CD8-positive, alpha-beta memory T cell (primary cell): ENCODE measurements around the gene ZNF792. TPM values are rescaled to one million over a fixed set of nuclear protein-coding genes. Genes with fewer than 3 reads are reported as not detected.
"Not testable (repeated sequence)": the region's sequence is repeated elsewhere in the genome, so short reads cannot be mapped to it uniquely, and the experiment has no call there.

Experiments used
- CTCF ChIA-PET: fragments of 350-600 bp; sonication (Branson Sonifier 250); formaldehyde crosslinking; loops from one replicate; lab custom pipeline; 2021; ENCODE audit warnings: antibody characterized with exemption; lab: Charles Lee
- POLR2A ChIA-PET: fragments of 350-600 bp; sonication (Branson Sonifier 250); formaldehyde crosslinking; loops from one replicate; lab custom pipeline; 2021; ENCODE audit warnings: antibody characterized with exemption; lab: Charles Lee
- DNase-seq, 5 donors: peaks; one replicate each; pipeline versions ENCODE4 v3.0.0 to v3.0.0-alpha.2; 2020 to 2022; ENCODE audit warnings: mixed read lengths in 1 of 5
- H3K27ac ChIP-seq: one replicate; pipeline ENCODE4 v1.7.0; 2013; ENCODE audit warnings: low read depth, mild to moderate bottlenecking, low read length, moderate library complexity
- H3K27me3 ChIP-seq: 2 replicates; pipeline ENCODE4 v1.7.0; 2013; ENCODE audit warnings: low read length, mild to moderate bottlenecking; ENCODE audit not compliant: insufficient read depth, poor library complexity, severe bottlenecking
- H3K36me3 ChIP-seq: 2 replicates; pipeline ENCODE4 v1.7.0; 2013; ENCODE audit warnings: mild to moderate bottlenecking, low read length, moderate library complexity; ENCODE audit not compliant: insufficient read depth
- H3K4me1 ChIP-seq: 2 replicates; pipeline ENCODE4 v1.7.0; 2013; ENCODE audit warnings: mild to moderate bottlenecking, low read length, moderate library complexity; ENCODE audit not compliant: insufficient read depth
- H3K4me3 ChIP-seq: 2 replicates; pipeline ENCODE4 v1.7.0; 2013; ENCODE audit warnings: mild to moderate bottlenecking, low read length
- H3K9me3 ChIP-seq: 2 replicates; pipeline ENCODE4 v1.7.0; 2013; ENCODE audit warnings: mild to moderate bottlenecking, low read length
- H3K27ac Mint-ChIP-seq, 8 donors: one replicate each; pipeline ENCODE4 v1.8.0; 2020 to 2021; ENCODE audit warnings: mixed read lengths in 8 of 8, mild to moderate bottlenecking in 6 of 8, inconsistent platforms in 3 of 8, moderate library complexity in 3 of 8
- H3K27me3 Mint-ChIP-seq, 2 donors: one replicate each; pipeline ENCODE4 v1.8.0; 2020 to 2021; ENCODE audit warnings: mixed read lengths in 2 of 2, mild to moderate bottlenecking in 1 of 2, moderate library complexity in 1 of 2
- H3K36me3 Mint-ChIP-seq, 3 donors: one replicate each; pipeline ENCODE4 v1.8.0; 2020 to 2021; ENCODE audit warnings: mixed read lengths in 3 of 3, inconsistent platforms in 1 of 3, mild to moderate bottlenecking in 1 of 3
- H3K4me1 Mint-ChIP-seq, 3 donors: one replicate each; pipeline ENCODE4 v1.8.0; 2020 to 2021; ENCODE audit warnings: mixed read lengths in 3 of 3, inconsistent platforms in 1 of 3, mild to moderate bottlenecking in 1 of 3
- H3K4me3 Mint-ChIP-seq, 7 donors: one replicate each; pipeline ENCODE4 v1.8.0; 2020 to 2021; ENCODE audit warnings: mixed read lengths in 7 of 7, mild to moderate bottlenecking in 6 of 7, moderate library complexity in 4 of 7, inconsistent platforms in 2 of 7
- H3K9me3 Mint-ChIP-seq, 5 donors: one replicate each; pipeline ENCODE4 v1.8.0; 2020 to 2022; ENCODE audit warnings: mixed read lengths in 5 of 5, mild to moderate bottlenecking in 3 of 5, moderate library complexity in 2 of 5, inconsistent platforms in 1 of 5
- polyA plus RNA-seq: library from polyadenylated mRNA; unstranded; fragments of 300-500 nt; fragmentation: Illumina TruSeq; gene quantifications from one replicate; pipeline ENCODE4 v1.2.3, GENCODE V29; 2021
- total RNA-seq, 2 experiments: library from RNA; stranded (reverse); gene quantifications; one replicate each; pipeline ENCODE4 v1.2.3, GENCODE V29; 2021

ZNF792 gene
- total and polyA plus RNA-seq, 3 experiments from 2014 or later = 7.4 to 15.4 (median 7.5) TPM

DNA sequence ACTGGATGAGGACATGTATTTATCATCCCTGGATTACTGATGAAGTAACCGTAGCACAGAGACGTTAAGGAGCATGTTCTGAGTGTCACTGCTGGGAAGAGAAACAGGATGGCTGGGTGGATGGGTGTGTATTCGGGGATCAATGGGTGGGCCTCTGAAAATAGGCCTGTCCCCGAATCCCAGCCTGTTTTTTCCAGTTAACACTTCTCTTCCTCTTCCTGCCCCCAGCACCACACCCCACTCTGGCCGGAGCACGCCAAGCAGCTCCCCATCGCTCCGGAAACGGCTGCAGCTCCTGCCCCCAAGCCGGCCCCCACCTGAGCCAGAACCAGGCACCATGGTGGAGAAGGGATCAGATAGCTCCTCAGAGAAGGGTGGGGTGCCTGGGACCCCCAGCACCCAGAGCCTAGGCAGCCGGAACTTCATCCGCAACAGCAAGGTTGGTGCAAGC is 44.9 kb upstream of the ZNF792 start:
- Histone ChIP-seq H3K9me3 (no peaks in the 10 kb centered on the region), H3K27me3 (no peaks in the 10 kb centered on the region), H3K4me1 (peaks cover 49% of the 10 kb centered on the region), H3K27ac (no peak overlapping the region), H3K4me3 (no peak overlapping the region), H3K36me3 (peaks cover 36% of the 10 kb centered on the region)
- H3K27me3 Mint-ChIP-seq = peaks cover 0 to 1% of the 10 kb centered on the region in 2 donors
- POLR2A ChIA-PET = no interaction called here
- H3K4me3 Mint-ChIP-seq = no peak overlapping the region
- H3K27ac Mint-ChIP-seq = peak overlapping the region in 4 of 8 donors; percentile 6 to 69 (median 50)
- peaks cover 0 to 69% (median 6%) of the 10 kb centered on the region in 3 donors for H3K36me3 Mint-ChIP-seq
- H3K9me3 Mint-ChIP-seq = no peaks in the 10 kb centered on the region
- CTCF ChIA-PET = interaction anchor here (2.3 to 2.8 kb wide), 2 partner anchors 35 to 36 kb away, joined by 5 to 12 read pairs; no protein-coding TSS in a partner anchor
- H3K4me1 Mint-ChIP-seq = peaks cover 55 to 75% (median 60%) of the 10 kb centered on the region in 3 donors
- DNase-seq = no peak

DNA sequence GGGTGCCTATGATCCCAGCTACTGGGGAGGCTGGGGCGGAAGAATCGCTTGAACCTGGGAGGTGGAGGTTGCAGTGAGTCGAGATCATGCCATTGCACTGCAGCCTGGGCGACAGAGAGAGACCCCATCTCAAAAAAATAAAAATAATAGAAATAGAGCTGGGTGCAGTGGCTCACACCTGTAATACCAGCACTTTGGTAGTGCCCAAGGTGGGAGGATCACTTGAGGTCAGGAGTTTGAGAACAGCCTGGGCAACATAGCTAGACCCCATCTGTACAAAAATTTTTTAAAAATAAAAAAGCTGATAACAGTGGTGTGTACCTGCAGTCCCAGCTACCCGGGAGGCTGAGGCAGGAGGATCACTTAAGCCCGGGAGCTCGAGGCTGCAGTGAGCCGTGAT is 43.4 kb upstream of the ZNF792 start:
- POLR2A ChIA-PET, H3K27me3 ChIP-seq, H3K27ac ChIP-seq, H3K9me3 ChIP-seq, H3K4me3 ChIP-seq, H3K27me3 Mint-ChIP-seq, H3K9me3 Mint-ChIP-seq: not testable (repeated sequence)
- peaks cover 55 to 75% (median 60%) of the 10 kb centered on the region in 3 donors for H3K4me1 Mint-ChIP-seq
- peak overlapping the region in 3 of 8 donors; percentile 26 to 98 (median 78) for H3K27ac Mint-ChIP-seq
- H3K4me3 Mint-ChIP-seq = peak overlapping the region in 1 of 7 donors; percentile 40
- Histone ChIP-seq H3K36me3 (peaks cover 39% of the 10 kb centered on the region), H3K4me1 (peaks cover 49% of the 10 kb centered on the region)
- CTCF ChIA-PET = interaction anchor here (1.9 to 2.3 kb wide), 2 partner anchors 35 to 37 kb away, joined by 5 to 7 read pairs; no protein-coding TSS in a partner anchor
- H3K36me3 Mint-ChIP-seq = peaks cover 0 to 78% (median 6%) of the 10 kb centered on the region in 3 donors
- DNase-seq = peak in 1 of 5 donors; percentile 37

DNA sequence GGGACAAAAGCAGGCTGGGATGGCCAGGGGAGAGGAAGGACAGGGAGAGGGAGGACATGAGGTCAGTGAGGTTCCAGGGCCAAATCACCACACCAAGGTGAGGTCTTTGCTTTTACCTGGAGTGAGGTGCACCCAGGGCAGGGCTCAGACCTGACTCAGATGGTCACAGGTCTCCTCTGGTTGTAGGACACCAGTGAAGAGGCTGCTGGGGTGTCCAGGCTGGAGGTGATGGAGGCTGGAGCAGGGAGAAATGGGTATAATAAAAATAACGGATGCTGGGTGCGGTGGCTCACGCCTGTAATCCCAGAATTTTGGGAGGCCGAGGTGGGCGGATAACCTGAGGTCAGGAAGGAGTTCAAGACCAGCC is 43.0 kb upstream of the ZNF792 start:
- peaks cover 36% of the 10 kb centered on the region for H3K36me3 ChIP-seq

DNA sequence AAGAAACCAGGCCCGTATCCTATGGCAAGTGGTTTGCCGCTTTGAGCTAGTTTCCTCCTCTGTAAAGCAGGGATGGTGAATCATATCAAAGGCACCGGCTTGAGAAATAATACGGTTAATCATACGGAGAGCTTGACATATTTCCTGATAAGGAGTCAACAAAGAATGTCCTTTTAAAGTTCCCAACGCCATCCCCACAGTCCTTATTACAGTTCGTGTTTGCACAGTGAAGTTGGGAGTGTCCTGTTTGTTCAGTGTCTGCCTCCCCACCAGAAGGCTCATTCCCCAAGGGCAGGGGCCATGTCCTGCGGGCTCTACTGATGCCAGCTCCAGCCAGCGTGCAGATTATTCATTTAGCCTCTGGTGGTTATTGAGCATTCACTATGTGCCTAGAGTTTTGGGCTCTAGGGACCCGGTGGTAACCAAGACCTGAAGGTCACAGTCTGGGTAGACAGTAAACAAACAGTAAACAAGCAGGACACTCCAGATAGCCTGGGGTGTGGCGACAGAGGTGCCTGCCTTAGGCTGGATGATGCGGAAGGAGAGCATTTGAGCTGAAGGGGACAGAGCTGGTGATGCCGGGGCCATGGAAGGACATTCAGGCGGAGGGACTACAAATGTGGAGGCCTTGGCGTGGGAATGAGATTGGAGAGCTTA is 42.4 kb upstream of the ZNF792 start:
- Histone ChIP-seq H3K27ac (no peak overlapping the region), H3K9me3 (no peaks in the 10 kb centered on the region), H3K27me3 (no peaks in the 10 kb centered on the region), H3K4me3 (no peak overlapping the region), H3K36me3 (peaks cover 30% of the 10 kb centered on the region), H3K4me1 (peaks cover 49% of the 10 kb centered on the region)
- peaks cover 0 to 76% (median 6%) of the 10 kb centered on the region in 3 donors for H3K36me3 Mint-ChIP-seq
- ChIA-PET POLR2A (interaction anchor here (1.1 kb wide), 1 partner anchor 8 kb away, joined by 3 read pairs; no protein-coding TSS in a partner anchor), CTCF (interaction anchor here (1.5 to 2.3 kb wide), 3 partner anchors 8 to 38 kb away, joined by 4 to 7 read pairs (median 5); no protein-coding TSS in a partner anchor)
- H3K4me3 Mint-ChIP-seq = no peak overlapping the region
- peaks cover 53 to 74% (median 58%) of the 10 kb centered on the region in 3 donors for H3K4me1 Mint-ChIP-seq
- DNase-seq = peak in 1 of 5 donors; percentile 7
- peak overlapping the region; percentile 25 to 98 (median 71) for H3K27ac Mint-ChIP-seq
- no peaks in the 10 kb centered on the region for H3K9me3 Mint-ChIP-seq
- no peaks in the 10 kb centered on the region for H3K27me3 Mint-ChIP-seq

More for the DNA sequence above, 43.0 kb upstream of the ZNF792 start:
- Histone ChIP-seq H3K4me3 (no peak overlapping the region), H3K4me1 (peaks cover 49% of the 10 kb centered on the region), H3K9me3 (no peaks in the 10 kb centered on the region), H3K27ac (no peak overlapping the region), H3K27me3 (no peaks in the 10 kb centered on the region)
- POLR2A ChIA-PET = no interaction called here
- CTCF ChIA-PET = interaction anchor here (1.9 to 2.3 kb wide), 2 partner anchors 35 to 37 kb away, joined by 5 to 7 read pairs; no protein-coding TSS in a partner anchor
- peak in 1 of 5 donors; percentile 16 for DNase-seq
- Mint-ChIP-seq H3K4me1 (peaks cover 55 to 75% (median 60%) of the 10 kb centered on the region in 3 donors), H3K27ac (peak overlapping the region; percentile 7 to 98 (median 51)), H3K9me3 (no peaks in the 10 kb centered on the region), H3K36me3 (peaks cover 0 to 77% (median 6%) of the 10 kb centered on the region in 3 donors), H3K27me3 (no peaks in the 10 kb centered on the region), H3K4me3 (no peak overlapping the region)

DNA sequence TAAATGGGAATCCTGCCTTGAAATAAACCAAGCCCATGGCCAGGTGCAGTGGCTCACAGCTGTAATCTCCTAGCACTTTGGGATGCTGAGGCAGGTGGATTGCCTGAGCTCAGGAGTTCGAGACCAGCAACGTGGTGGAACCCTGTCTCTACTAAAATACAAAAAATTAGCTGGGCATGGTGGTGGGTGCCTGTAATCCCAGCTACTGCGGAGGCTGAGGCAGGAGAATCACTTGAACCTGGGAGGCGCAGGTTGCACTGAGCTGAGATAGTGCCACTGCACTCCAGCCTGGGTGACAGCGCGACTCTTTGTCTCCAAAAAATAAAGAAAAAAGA is 41.9 kb upstream of the ZNF792 start:
- Histone ChIP-seq H3K36me3 (peaks cover 30% of the 10 kb centered on the region), H3K4me1 (peaks cover 46% of the 10 kb centered on the region)
- ChIA-PET POLR2A (interaction anchor here (1.1 kb wide), 1 partner anchor 8 kb away, joined by 3 read pairs; no protein-coding TSS in a partner anchor), CTCF (interaction anchor here (1.5 to 1.9 kb wide), 2 partner anchors 9 to 34 kb away, joined by 4 to 7 read pairs; no protein-coding TSS in a partner anchor)
- H3K4me3 ChIP-seq, H3K27ac ChIP-seq, H3K9me3 ChIP-seq, H3K9me3 Mint-ChIP-seq, H3K4me3 Mint-ChIP-seq, H3K27me3 Mint-ChIP-seq, H3K27me3 ChIP-seq, DNase-seq: not testable (repeated sequence)
- H3K36me3 Mint-ChIP-seq = peaks cover 0 to 75% (median 7%) of the 10 kb centered on the region in 3 donors
- H3K4me1 Mint-ChIP-seq = peaks cover 53 to 72% (median 58%) of the 10 kb centered on the region in 3 donors
- peak overlapping the region in 4 of 8 donors; percentile 10 to 98 (median 44) for H3K27ac Mint-ChIP-seq

DNA sequence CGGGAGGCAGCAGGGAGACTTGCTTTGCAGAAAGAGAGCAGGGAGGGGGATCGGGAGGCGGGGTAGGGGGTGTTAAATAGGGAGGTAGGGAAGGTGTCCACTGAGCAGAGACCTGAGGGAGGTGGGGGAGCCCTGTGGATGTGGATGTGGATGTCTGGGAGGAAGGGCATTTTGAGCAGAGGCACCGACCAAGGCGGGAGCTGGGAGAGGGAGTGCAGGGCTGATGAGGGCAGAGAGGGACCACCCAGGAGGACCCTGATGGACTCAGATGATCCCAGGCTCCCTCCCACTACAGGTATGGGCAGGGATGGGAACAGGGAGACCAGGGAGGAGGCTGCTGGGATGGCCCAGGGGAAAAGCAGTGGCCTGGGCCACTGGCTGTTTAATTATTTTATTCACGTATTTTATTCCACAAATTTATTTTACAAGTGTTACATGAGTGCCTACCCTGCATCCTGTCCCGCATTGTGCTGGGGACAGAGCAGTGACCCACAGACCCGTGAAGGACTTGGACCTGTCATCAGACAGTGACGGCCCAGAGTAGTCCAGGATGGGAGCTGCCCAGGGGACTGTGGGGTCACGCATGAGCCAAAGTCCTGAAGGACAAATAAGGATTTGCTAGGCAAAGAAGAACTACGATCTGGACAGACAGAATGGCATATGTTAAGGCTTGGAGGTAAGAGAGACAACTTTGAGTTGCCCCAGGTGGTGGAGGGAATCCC is 41.4 kb upstream of the ZNF792 start:
- POLR2A ChIA-PET = interaction anchor here (1.0 to 1.1 kb wide), 2 partner anchors 9 to 10 kb away, joined by 3 to 5 read pairs; no protein-coding TSS in a partner anchor
- H3K4me1 Mint-ChIP-seq = peaks cover 50 to 69% (median 55%) of the 10 kb centered on the region in 3 donors

DNA sequence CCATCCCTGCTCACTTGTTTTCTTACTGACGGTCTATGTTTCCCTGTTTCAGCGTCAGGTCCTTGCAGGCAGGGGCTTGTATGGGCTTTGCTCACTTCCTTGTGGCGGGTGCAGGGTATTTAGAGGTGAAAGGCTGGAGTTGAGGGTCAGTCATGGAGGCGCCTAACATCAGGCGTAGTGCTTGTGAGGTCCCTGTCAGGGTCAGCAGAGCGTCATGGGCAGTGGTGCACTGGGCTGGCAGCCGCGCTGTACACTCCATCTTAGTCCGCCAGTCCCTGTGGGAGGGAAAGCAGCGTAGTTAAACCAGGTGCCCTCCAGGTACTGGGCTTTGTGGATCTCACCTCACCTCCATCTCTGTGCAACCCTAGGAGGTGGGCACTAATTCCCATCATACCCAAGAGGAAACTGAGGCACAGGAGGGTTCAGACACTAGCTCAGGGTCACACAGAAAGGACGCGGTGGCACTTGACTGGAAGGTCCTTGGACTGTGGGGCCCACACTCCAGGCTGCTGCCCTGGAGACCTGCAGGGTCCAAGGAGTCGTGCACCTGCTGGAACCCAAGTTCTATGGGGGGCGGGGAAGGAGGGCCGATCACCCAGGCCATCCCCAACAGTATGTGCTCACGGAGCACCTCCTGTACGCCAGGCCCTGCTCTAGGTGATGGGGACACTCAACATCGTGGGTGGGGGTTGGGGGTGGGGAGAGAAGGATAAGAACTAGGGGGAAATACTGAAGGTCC is 40.7 kb upstream of the ZNF792 start:
- Histone ChIP-seq H3K27me3 (no peaks in the 10 kb centered on the region), H3K4me3 (no peak overlapping the region), H3K36me3 (peaks cover 21% of the 10 kb centered on the region), H3K27ac (no peak overlapping the region), H3K9me3 (no peaks in the 10 kb centered on the region), H3K4me1 (peaks cover 39% of the 10 kb centered on the region)
- Mint-ChIP-seq H3K36me3 (peaks cover 0 to 65% (median 4%) of the 10 kb centered on the region in 3 donors), H3K9me3 (no peaks in the 10 kb centered on the region), H3K4me1 (peaks cover 48 to 67% (median 50%) of the 10 kb centered on the region in 3 donors), H3K27me3 (no peaks in the 10 kb centered on the region), H3K27ac (peak overlapping the region; percentile 55 to 98 (median 84)), H3K4me3 (peak overlapping the region in 3 of 7 donors; percentile 15 to 55 (median 51))
- no peak for DNase-seq
- ChIA-PET CTCF (interaction anchor here (10.0 kb wide), 1 partner anchor 9 kb away, joined by 98 read pairs; no protein-coding TSS in a partner anchor), POLR2A (interaction anchor here (1.0 to 1.6 kb wide), 2 partner anchors 9 to 10 kb away, joined by 5 to 8 read pairs; no protein-coding TSS in a partner anchor)

More for the DNA sequence above, 41.4 kb upstream of the ZNF792 start:
- H3K9me3 ChIP-seq = no peaks in the 10 kb centered on the region
- H3K4me1 ChIP-seq = peaks cover 41% of the 10 kb centered on the region
- H3K27ac Mint-ChIP-seq = peak overlapping the region in 7 of 8 donors; percentile 10 to 60 (median 29)
- no peaks in the 10 kb centered on the region for H3K27me3 ChIP-seq
- peaks cover 28% of the 10 kb centered on the region for H3K36me3 ChIP-seq
- peaks cover 0 to 73% (median 6%) of the 10 kb centered on the region in 3 donors for H3K36me3 Mint-ChIP-seq
- no peaks in the 10 kb centered on the region for H3K27me3 Mint-ChIP-seq
- CTCF ChIA-PET = interaction anchor here (1.5 to 1.9 kb wide), 2 partner anchors 9 to 33 kb away, joined by 4 to 7 read pairs; no protein-coding TSS in a partner anchor
- H3K27ac ChIP-seq = no peak overlapping the region
- H3K4me3 Mint-ChIP-seq = no peak overlapping the region
- H3K4me3 ChIP-seq = no peak overlapping the region
- DNase-seq = no peak
- H3K9me3 Mint-ChIP-seq = no peaks in the 10 kb centered on the region
